Suprapubic skin (tissue), 4 donors: ENCODE data around the gene AKT1. TPM values are rescaled to one million over a fixed set of nuclear protein-coding genes. Genes with fewer than 3 reads are reported as not detected.

Experiments used
- DNase-seq, 2 donors: peaks; one replicate each; pipeline ENCODE4 v3.0.0-alpha.2; 2019; ENCODE audit warnings: low spot score in 2 of 2
- H3K27ac ChIP-seq: fragments of 200-600 bp; sonication (generic); one replicate; pipeline ENCODE4 v1.5.1; 2019
- H3K27me3 ChIP-seq: fragments of 200-600 bp; sonication (generic); one replicate; pipeline ENCODE4 v1.5.1; 2019
- H3K36me3 ChIP-seq: fragments of 200-600 bp; sonication (generic); one replicate; pipeline ENCODE4 v1.5.1; 2019
- H3K4me1 ChIP-seq: fragments of 200-600 bp; sonication (generic); one replicate; pipeline ENCODE4 v1.5.1; 2019
- H3K4me3 ChIP-seq: fragments of 200-600 bp; sonication (generic); one replicate; pipeline ENCODE4 v1.5.1; 2019; ENCODE audit warnings: mild to moderate bottlenecking
- H3K9me3 ChIP-seq: fragments of 200-600 bp; sonication (generic); one replicate; pipeline ENCODE4 v1.5.1; 2019
- EP300 ChIP-seq: sonication (generic); formaldehyde crosslinking; IDR thresholded peaks from one replicate; pipeline ENCODE4 v1.6.1; 2017; ENCODE audit warnings: antibody characterized with exemption
- POLR2A ChIP-seq, 2 donors: fragments of 450-650 bp; IDR thresholded peaks; one replicate each; pipeline ENCODE4 v1.6.1; 2017; ENCODE audit warnings: antibody characterized with exemption in 2 of 2, mild to moderate bottlenecking in 2 of 2, moderate library complexity in 2 of 2
- POLR2AphosphoS5 ChIP-seq, 3 donors: sonication (generic); formaldehyde crosslinking; IDR thresholded peaks; one replicate each; pipeline ENCODE4 v1.6.1; 2017; ENCODE audit warnings: antibody characterized with exemption in 3 of 3
- WGBS: methylation state at CpG from one replicate; pipeline ENCODE4 v1.1.5; 2018; 5-methylcytosine and 5-hydroxymethylcytosine counted together
- total RNA-seq, 4 donors: library from RNA; depleted of rRNA; stranded (reverse); fragments of >200 nt; gene quantifications; one replicate each; pipeline ENCODE4 v1.1.0, GENCODE V29; 2016
- TF ChIP-seq, protein P1 (sequence below), 2 donors: fragments of 200-600 bp in 1 of 2; fragments of 450-650 bp in 1 of 2; sonication (generic) in 1 of 2; IDR thresholded peaks; one replicate each; pipeline ENCODE4 v1.5.1; 2016 to 2019; ENCODE audit warnings: antibody characterized with exemption in 2 of 2, mild to moderate bottlenecking in 1 of 2, moderate library complexity in 1 of 2

The AKT1 gene
- total RNA-seq, 4 donors from 2014 or later: 63.1 to 77.6 (median 70.4) TPM

DNA sequence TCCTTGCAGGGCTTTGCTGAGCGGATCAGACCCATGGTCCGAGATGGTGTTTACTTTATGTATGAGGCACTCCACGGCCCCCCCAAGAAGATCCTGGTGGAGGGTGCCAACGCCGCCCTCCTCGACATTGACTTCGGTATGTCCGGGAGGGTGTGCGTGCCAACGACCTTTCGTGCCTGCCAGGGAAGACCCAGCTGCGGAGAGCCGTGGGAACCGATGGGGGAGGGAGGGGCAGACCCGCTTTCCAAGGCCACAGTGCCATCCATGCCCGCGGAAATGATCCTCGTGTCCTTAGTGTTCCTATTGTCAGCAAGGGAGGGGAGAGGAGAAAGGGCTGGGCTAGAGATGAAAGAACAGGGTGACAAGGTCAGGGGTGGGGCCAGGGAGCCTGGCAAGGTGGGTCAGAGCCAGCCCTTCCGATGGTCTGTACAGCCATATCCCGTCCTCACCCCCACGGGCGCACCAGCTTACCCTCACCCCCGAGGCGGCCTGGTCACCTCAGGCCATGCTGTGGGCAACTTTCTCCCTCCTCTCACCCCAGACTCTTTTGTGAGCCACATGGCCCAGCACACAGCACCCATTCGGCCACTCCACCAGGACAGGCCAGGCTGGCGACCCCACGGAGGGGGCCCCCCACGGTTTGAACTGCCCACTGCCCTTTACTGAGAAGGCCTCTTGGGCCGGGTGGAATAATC is 54.3 kb downstream of the AKT1 start:
- TF ChIP-seq, protein P1, sequence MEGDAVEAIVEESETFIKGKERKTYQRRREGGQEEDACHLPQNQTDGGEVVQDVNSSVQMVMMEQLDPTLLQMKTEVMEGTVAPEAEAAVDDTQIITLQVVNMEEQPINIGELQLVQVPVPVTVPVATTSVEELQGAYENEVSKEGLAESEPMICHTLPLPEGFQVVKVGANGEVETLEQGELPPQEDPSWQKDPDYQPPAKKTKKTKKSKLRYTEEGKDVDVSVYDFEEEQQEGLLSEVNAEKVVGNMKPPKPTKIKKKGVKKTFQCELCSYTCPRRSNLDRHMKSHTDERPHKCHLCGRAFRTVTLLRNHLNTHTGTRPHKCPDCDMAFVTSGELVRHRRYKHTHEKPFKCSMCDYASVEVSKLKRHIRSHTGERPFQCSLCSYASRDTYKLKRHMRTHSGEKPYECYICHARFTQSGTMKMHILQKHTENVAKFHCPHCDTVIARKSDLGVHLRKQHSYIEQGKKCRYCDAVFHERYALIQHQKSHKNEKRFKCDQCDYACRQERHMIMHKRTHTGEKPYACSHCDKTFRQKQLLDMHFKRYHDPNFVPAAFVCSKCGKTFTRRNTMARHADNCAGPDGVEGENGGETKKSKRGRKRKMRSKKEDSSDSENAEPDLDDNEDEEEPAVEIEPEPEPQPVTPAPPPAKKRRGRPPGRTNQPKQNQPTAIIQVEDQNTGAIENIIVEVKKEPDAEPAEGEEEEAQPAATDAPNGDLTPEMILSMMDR (IDR thresholded peaks at IDR 0.05): no peak
- TF ChIP-seq EP300 (no peak), POLR2A (IDR thresholded peaks at IDR 0.05) (no peak), POLR2AphosphoS5 (IDR thresholded peaks at IDR 0.05) (no peak)
- no peak for DNase-seq
- Histone ChIP-seq H3K27ac (no peak overlapping the region), H3K9me3 (no peaks in the 10 kb centered on the region), H3K36me3 (no peaks in the 10 kb centered on the region), H3K4me1 (peaks cover 14% of the 10 kb centered on the region), H3K4me3 (no peak overlapping the region), H3K27me3 (no peaks in the 10 kb centered on the region)
- 81% methylated on average over 17 of the region's 29 CpGs for WGBS

DNA sequence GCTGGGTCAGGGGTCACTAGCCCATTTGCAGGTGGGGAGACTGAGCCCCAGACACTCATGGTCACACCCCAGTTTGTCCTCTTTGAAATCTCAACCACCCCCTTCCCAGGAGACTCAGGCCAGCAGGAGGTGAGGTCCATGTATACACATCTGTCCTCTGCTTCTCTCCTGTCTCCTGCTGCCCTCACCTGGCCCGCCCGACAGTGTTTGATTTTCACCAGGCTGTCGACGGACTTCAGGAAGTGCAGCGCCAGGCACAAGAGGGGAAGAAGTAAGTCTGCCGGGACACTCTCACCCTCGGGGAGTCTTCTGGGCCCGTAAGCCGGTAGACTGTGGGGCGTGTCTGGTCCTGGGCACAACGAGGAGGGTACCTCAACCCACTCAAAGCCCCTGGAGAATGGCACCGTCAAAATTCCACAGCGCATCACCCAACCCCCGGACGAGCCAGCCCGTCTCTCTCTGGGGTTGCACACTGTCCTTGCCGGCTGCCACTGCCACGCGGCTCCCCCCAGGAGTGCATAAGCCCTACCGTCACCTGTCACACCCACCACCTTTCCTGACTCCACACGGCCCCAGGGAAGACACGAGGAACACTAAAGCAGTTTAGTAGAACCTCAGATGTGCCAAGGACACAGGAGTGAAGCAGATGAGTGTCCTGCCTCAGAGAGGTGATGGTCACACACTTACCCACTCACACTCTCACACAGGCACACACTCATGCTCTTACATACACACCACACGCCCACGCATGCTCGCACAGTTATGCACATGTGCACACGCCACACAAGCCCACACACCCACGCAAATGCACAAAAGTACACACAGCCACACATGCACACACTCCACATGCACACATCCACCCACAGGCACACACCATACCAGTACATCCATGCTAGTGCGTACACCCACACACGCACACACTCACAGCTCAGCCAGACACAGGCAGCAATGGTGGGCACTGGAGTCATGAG is 55.7 kb downstream of the AKT1 start:
- no peaks in the 10 kb centered on the region for H3K36me3 ChIP-seq
- TF ChIP-seq, protein P1 (IDR thresholded peaks at IDR 0.05): no peak
- TF ChIP-seq POLR2A (IDR thresholded peaks at IDR 0.05): no peak
- peaks cover 19% of the 10 kb centered on the region for H3K4me1 ChIP-seq
- H3K27me3 ChIP-seq: no peaks in the 10 kb centered on the region
- 89% methylated on average over 29 of the region's 29 CpGs for WGBS
- no peak overlapping the region for H3K27ac ChIP-seq
- no peak overlapping the region for H3K4me3 ChIP-seq
- DNase-seq: no peak
- no peaks in the 10 kb centered on the region for H3K9me3 ChIP-seq

DNA sequence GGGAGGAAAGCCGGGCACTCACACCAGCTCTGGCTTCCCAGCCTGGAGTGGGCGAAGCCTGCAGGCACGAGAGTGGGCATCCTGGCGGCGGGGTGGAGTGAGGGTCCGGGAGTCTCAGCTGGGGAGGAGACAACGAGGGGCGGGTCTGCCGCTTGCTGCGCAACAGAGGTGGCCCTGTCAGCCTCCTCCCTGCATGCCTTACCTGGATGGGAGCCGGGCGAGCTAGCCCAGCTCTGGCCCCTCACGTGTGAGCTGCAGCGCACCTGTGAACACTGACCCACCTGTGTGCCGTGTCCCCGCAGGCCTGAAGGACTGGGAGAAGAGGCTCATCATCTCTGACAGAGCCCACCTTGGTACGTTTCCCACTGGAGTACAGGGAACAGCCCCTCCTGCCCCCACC is 56.5 kb downstream of the AKT1 start:
- Histone ChIP-seq H3K4me3 (no peak overlapping the region), H3K27ac (no peak overlapping the region), H3K4me1 (peaks cover 21% of the 10 kb centered on the region), H3K36me3 (no peaks in the 10 kb centered on the region), H3K9me3 (no peaks in the 10 kb centered on the region), H3K27me3 (no peaks in the 10 kb centered on the region)
- TF ChIP-seq POLR2AphosphoS5 (IDR thresholded peaks at IDR 0.05): no peak
- 94% methylated on average over 7 of the region's 17 CpGs for WGBS
- no peak for DNase-seq

DNA sequence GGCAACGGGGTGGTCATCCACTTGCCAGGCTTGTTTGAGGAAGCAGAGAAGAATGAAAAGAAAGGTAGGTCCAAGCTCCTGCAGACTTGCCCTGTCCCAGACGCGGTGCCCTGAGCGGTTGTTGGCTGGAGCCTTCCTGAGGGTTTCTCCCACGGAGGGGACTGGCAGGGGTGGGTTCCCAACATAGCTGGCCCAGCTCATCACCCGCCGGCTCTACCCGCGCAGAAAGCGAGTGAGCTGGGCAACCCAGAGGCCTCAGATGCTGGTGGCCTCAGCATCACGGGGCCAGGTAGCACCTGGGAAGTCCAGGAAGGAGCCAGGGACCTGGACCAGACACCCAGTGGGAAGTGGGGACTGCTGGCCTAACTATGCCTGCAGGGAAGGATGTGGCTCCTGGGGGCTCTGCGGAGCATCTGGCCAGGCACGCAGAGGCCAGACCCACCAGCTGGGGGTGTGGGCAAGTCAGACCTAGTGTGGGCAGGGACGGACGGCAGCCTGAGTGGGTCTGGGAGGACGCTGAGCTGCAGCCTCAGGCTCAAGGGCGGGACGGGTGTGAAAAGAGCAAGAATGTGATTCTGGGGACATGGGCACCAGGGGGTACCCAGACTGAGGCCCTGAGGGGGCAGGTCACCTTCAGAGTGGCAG is 57.1 kb downstream of the AKT1 start:
- Histone ChIP-seq H3K27me3 (no peaks in the 10 kb centered on the region), H3K36me3 (no peaks in the 10 kb centered on the region), H3K4me3 (no peak overlapping the region), H3K4me1 (peaks cover 25% of the 10 kb centered on the region), H3K27ac (no peak overlapping the region), H3K9me3 (no peaks in the 10 kb centered on the region)
- TF ChIP-seq EP300 (no peak), POLR2AphosphoS5 (IDR thresholded peaks at IDR 0.05) (no peak), POLR2A (IDR thresholded peaks at IDR 0.05) (no peak)
- TF ChIP-seq, protein P1 (IDR thresholded peaks at IDR 0.05): no peak
- no peak for DNase-seq
- WGBS: 97% methylated on average over 16 of the region's 18 CpGs

DNA sequence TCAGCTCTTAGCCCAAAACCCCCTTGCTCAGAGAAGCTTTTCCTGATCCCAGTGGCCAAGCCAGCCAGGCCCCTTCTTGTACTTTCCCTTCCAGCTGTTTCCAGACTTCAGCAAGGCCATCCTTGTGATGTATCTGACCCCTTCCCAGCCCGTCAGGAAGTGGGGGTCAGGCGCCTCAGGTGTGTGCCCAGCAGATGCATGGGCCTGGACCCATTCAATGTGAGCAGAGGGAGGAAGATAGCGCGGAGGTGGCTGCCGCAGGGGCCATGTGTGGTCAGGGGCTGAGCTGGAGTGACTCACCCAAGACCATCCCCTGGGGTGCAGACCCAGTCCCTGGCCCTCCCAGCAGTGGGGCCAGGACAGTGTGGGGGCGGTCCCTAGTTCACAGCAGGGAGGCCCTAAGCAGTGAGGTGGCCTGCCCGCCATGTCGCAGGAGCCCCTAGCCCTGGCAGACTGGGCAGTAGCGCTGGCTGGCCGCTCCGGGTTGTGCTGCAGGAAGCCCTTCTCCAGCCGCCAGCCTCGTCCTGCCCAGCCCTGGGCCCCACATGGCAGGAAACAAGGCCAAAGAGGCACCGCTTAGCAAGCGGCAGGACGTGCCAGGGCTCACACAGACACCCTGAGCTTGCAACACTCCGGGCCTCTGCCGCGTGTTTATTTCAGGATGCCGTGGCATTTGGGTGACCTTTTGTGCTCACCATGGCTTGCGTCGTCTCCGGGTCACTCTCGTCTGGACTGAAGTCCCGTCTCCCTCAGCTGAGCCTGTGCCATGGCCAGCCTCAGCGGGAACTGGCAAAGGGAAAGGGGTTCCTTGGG is 59.5 kb downstream of the AKT1 start:
- Histone ChIP-seq H3K9me3 (no peaks in the 10 kb centered on the region), H3K4me3 (no peak overlapping the region), H3K27me3 (no peaks in the 10 kb centered on the region), H3K27ac (peak overlapping the region; percentile 56), H3K4me1 (peaks cover 47% of the 10 kb centered on the region), H3K36me3 (no peaks in the 10 kb centered on the region)
- WGBS: 37% methylated on average over 21 of the region's 26 CpGs
- TF ChIP-seq POLR2AphosphoS5 (IDR thresholded peaks at IDR 0.05): peak in 2 of 3 donors; percentile 82 to 85
- TF ChIP-seq, protein P1 (IDR thresholded peaks at IDR 0.05): no peak
- peak; percentile 90 for DNase-seq
